ENCODE measurements around the gene LY6G5B. TPM values are rescaled to one million over a fixed set of nuclear protein-coding genes. Genes with fewer than 3 reads are reported as not detected.

The LY6G5B gene
- total RNA-seq, 4 donors from 2014 or later = 11.4 to 63.7 (median 13.9) TPM

DNA sequence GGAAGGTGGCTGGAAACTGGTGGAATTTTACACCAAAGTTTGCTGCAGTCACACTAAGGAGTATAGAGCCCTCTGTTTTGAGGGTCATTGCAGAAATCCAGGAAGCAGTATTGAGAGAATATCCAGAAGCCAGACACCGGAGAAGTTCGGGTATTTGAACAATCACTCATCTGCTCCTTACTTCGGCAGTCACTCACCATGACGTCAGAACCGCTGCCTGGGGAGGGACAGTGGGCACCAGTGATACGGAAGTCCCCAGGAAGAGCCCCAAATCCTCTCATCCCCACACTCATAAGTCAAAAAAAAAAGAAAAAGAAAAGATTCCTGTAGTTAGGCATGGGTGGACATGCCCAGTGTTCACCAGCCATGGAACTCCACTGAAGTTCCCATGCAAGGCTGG is 7.1 kb downstream of the LY6G5B start:
- no peak overlapping the region for H3K4me3 ChIP-seq
- no peaks in the 10 kb centered on the region for H3K9me3 ChIP-seq
- no peak overlapping the region for H3K27ac ChIP-seq
- WGBS = 71% methylated on average over 6 of the region's 6 CpGs
- no peak for DNase-seq (ENCODE audit: low spot score in 2 of 2)
- H3K27me3 ChIP-seq = no peaks in the 10 kb centered on the region
- peaks cover 15% of the 10 kb centered on the region for H3K4me1 ChIP-seq
- no peak for TF ChIP-seq EP300 (IDR thresholded peaks at IDR 0.05)
- no peak for TF ChIP-seq CTCF (IDR thresholded peaks at IDR 0.05)
- no peak for TF ChIP-seq POLR2AphosphoS5 (IDR thresholded peaks at IDR 0.05)
- TF ChIP-seq POLR2A (IDR thresholded peaks at IDR 0.05) = no peak
- H3K36me3 ChIP-seq = peaks cover 19% of the 10 kb centered on the region

DNA sequence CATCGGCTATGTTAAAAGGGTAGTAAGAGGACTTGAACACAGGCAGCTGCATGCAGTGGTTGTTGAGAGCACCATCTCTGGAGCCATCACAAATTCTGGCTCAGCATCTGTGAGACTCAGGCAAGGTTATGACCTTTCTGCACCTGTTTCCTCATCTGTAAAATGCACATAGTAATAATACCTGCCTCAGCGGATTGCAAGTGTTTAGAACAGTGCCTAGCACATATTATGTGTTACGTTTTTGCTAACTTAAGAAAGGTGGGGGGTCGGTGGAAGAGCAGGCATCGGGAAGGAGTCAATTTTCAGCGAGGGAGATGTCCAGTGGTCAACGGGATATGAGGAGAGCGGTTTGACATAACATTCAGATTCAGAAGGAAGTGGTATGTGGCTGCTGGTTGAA is 8.2 kb downstream of the LY6G5B start:
- Histone ChIP-seq H3K36me3 (peaks cover 8% of the 10 kb centered on the region), H3K9me3 (no peaks in the 10 kb centered on the region), H3K4me3 (no peak overlapping the region), H3K27ac (no peak overlapping the region), H3K27me3 (no peaks in the 10 kb centered on the region), H3K4me1 (peaks cover 18% of the 10 kb centered on the region)
- no peak for DNase-seq (ENCODE audit: low spot score in 2 of 2)
- 80% methylated on average over 8 of the region's 8 CpGs for WGBS
- no peak for TF ChIP-seq POLR2AphosphoS5 (IDR thresholded peaks at IDR 0.05)

- no peaks in the 10 kb centered on the region for H3K27me3 ChIP-seq
- H3K9me3 ChIP-seq = no peaks in the 10 kb centered on the region
- peak within 1 kb of the TSS; percentile 48 for H3K27ac ChIP-seq
- TF ChIP-seq POLR2AphosphoS5 (IDR thresholded peaks at IDR 0.05) (peak in 1 of 3 donors; percentile 74), POLR2A (IDR thresholded peaks at IDR 0.05) (no peak), CTCF (IDR thresholded peaks at IDR 0.05) (peak; percentile 60 to 63), EP300 (IDR thresholded peaks at IDR 0.05) (no peak)
- H3K4me1 ChIP-seq = peaks cover 21% of the 10 kb centered on the region
- no peaks in the 10 kb centered on the region for H3K36me3 ChIP-seq
- H3K4me3 ChIP-seq = peak within 1 kb of the TSS; percentile 56
- DNase-seq (ENCODE audit: low spot score in 2 of 2) = peak; percentile 90 to 93
- WGBS = 5% methylated on average over 16 of the region's 17 CpGs
Observed at GRCh38 chr6:31680226-31681134, 10.7 kb downstream of the LY6G5B start, which contains the start of gene LY6G5C. Gene LY6G5C, minus strand, starts transcription at chr6:31681067. Its CDS starts 694 bp downstream, at chr6:31680373.

- Histone ChIP-seq H3K27ac (peak overlapping the region; percentile 48), H3K27me3 (no peaks in the 10 kb centered on the region), H3K4me1 (peaks cover 21% of the 10 kb centered on the region), H3K36me3 (peaks cover 7% of the 10 kb centered on the region), H3K4me3 (peak overlapping the region; percentile 56), H3K9me3 (no peaks in the 10 kb centered on the region)
- DNase-seq (ENCODE audit: low spot score in 2 of 2) = no peak
- no peak for TF ChIP-seq POLR2AphosphoS5 (IDR thresholded peaks at IDR 0.05)
- TF ChIP-seq CTCF (IDR thresholded peaks at IDR 0.05) = peak in 1 of 2 donors; percentile 14
- 1% methylated on average over 40 of the region's 40 CpGs for WGBS
Observed at GRCh38 chr6:31681135-31681671, 11.4 kb downstream of the LY6G5B start.

DNA sequence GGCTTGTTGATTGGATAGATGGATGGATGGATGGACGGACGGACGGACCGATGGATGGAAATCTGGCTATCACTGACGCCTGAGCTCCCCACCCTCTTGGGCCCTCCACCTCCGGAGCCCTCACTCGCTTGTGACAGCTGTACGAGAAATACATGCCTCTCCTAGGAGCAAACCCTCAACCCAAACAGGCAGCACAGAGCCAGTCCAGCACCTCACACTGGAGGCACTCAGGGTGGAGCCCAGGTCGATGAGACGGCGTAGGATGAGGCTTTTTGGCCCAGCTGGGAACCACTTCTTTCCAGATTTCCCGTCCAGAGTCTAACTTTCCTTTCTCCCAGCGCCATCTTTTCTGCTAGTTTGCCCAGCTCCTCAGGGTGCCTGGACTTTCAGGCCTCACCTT is 13.8 kb downstream of the LY6G5B start:
- TF ChIP-seq CTCF (IDR thresholded peaks at IDR 0.05) = no peak
- TF ChIP-seq POLR2A (IDR thresholded peaks at IDR 0.05) = no peak
- no peak for TF ChIP-seq POLR2AphosphoS5 (IDR thresholded peaks at IDR 0.05)
- TF ChIP-seq EP300 (IDR thresholded peaks at IDR 0.05) = no peak
- peaks cover 21% of the 10 kb centered on the region for H3K4me1 ChIP-seq
- peaks cover 31% of the 10 kb centered on the region for H3K36me3 ChIP-seq
- DNase-seq (ENCODE audit: low spot score in 2 of 2) = no peak
- no peak overlapping the region for H3K4me3 ChIP-seq
- H3K9me3 ChIP-seq = no peaks in the 10 kb centered on the region
- 82% methylated on average over 13 of the region's 13 CpGs for WGBS
- no peak overlapping the region for H3K27ac ChIP-seq
- no peaks in the 10 kb centered on the region for H3K27me3 ChIP-seq

Measured in suprapubic skin (tissue), 4 donors.